NCI-H1694 (cell line): ENCODE results near the gene VWF.

ENCODE experiments used
- DNase-seq: peaks from one replicate; lab custom pipeline; 2025; lab: John Stamatoyannopoulos, UW

Gene VWF

GRCh38 chr12:5912011-5912410 is 212.5 kb downstream of the VWF start:
- DNase-seq: no peak

- no peak for DNase-seq
These were observed 213.5 kb downstream of the VWF start for GRCh38 chr12:5910790-5911548.

GRCh38 chr12:5909560-5909959 is 214.9 kb downstream of the VWF start:
- no peak for DNase-seq

- no peak for DNase-seq
These were observed 216.2 kb downstream of the VWF start for GRCh38 chr12:5908251-5908650.

- DNase-seq: no peak
These were observed 216.7 kb downstream of the VWF start for GRCh38 chr12:5907807-5908206.

- no peak for DNase-seq
These were observed 218.7 kb downstream of the VWF start for GRCh38 chr12:5905757-5906156.

GRCh38 chr12:5904969-5905368 is 219.5 kb downstream of the VWF start:
- no peak for DNase-seq

GRCh38 chr12:5904441-5904840 is 220.0 kb downstream of the VWF start:
- DNase-seq: no peak

- DNase-seq: no peak
These were observed 221.7 kb downstream of the VWF start for GRCh38 chr12:5902736-5903135.

- DNase-seq: no peak
These were observed 223.1 kb downstream of the VWF start for GRCh38 chr12:5901416-5901815.

- no peak for DNase-seq
These were observed 223.8 kb downstream of the VWF start for GRCh38 chr12:5900533-5901205.

GRCh38 chr12:5900076-5900475 is 224.4 kb downstream of the VWF start:
- DNase-seq: no peak

- DNase-seq: no peak
These were observed 224.8 kb downstream of the VWF start for GRCh38 chr12:5899675-5900074.

- DNase-seq: no peak
These were observed 225.6 kb downstream of the VWF start for GRCh38 chr12:5898874-5899273.
